ENCODE results near the gene NDUFV2. TPM values are rescaled to one million over a fixed set of nuclear protein-coding genes. Genes with fewer than 3 reads are reported as not detected.

The NDUFV2 gene
- total and polyA plus RNA-seq, 2 of the 8 experiments (the other 6 are each of a cell fraction or from before 2014, with no cell fraction given) = 90.8 to 191 TPM

DNA sequence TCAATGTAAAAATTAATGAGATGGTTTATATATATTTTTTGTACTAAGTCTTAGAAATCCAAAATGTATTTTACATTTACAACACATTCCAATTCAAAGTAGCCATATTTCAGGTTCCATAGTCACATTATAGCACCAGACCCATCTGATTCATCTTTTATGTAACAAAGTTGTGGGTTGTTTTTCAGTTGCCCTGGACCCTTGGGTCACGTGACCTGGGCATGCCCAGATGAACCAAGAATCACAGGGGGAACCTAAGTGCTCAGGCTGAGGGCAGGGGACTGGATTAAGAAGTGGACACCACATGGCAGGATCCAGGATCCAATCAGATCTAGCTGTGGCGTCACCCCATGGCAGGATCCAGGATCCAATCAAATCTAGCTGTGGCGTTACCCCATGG is 44.9 kb upstream of the NDUFV2 start (continued):
- TF ChIP-seq MAFK (IDR thresholded peaks at IDR 0.05; ENCODE audit: low read depth, low read length) (no peak), RFX5 (IDR thresholded peaks at IDR 0.05; ENCODE audit: borderline replicate concordance, low read depth, low read length) (no peak), SP4 (IDR thresholded peaks at IDR 0.05; ENCODE audit: low read length) (no peak), TCF12 (IDR thresholded peaks at IDR 0.05; ENCODE audit: low read depth, low read length) (no peak), NRF1 (IDR thresholded peaks at IDR 0.05; ENCODE audit: low read depth, low read length) (no peak)
